GM06990 (cell line): ENCODE measurements around the gene TBC1D22A.

ENCODE experiments used
- DNase-seq: peaks from one replicate; pipeline ENCODE4 v3.0.0-alpha.2; 2011; ENCODE audit not compliant: insufficient read length; ENCODE audit errors: extremely low read depth
- H3K27me3 ChIP-seq: replicated peaks from 2 replicates; pipeline ENCODE4 v1.6.0; 2011; ENCODE audit warnings: low read length; ENCODE audit not compliant: control insufficient read depth, insufficient read depth
- H3K36me3 ChIP-seq: 2 replicates; pipeline ENCODE4 v1.5.1; 2011; ENCODE audit warnings: low read length; ENCODE audit not compliant: control insufficient read depth, insufficient read depth
- H3K4me3 ChIP-seq: replicated peaks from 2 replicates; pipeline ENCODE4 v1.5.1; 2011; ENCODE audit warnings: low read depth, mild to moderate bottlenecking, control low read depth, low read length
- TF ChIP-seq, protein P1 (sequence below): IDR thresholded peaks from 2 replicates; pipeline ENCODE4 v1.5.1; 2011; ENCODE audit warnings: low read length, control low read depth, mild to moderate bottlenecking, inconsistent platforms; ENCODE audit not compliant: insufficient read depth, poor library complexity, severe bottlenecking

TBC1D22A gene

DNA sequence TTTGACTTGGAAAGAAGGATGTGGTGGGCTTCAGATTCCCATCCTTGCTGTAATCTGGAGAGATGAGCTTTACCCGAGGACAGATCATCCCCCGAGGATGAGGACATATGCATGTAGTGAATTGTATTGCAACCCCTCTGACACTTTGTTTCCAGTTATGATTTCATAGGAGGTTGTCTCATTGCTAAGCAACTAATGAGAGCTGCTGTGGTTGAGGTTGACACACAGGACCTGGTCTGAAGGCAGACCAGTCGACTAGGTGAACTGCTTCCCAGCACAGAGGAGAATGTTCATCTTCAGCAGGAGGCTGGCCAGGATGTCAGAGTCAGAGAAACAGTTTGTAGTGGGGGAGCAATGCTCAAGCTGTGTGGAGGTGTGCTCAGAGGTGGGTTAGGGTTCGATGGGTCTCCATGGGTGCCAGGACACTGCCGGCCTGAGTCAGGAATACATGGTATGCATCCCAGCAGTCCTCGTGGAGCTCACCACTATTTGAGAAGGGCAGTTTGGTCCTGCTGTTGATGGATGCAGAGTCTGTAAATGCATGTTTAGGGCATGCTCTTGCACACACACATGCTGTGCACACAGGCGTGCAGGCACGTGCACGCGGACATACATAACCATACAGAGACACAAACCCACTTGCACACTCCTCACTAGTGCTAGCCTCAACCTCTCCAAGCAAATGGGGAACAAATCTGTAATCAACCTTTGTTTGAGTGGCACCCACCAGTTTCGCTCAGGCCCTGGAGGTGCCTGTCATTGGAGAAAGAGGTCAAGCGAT lies 153.7 kb downstream of the TBC1D22A start:
- Histone ChIP-seq H3K27me3 (no peaks in the 10 kb centered on the region), H3K36me3 (peaks cover 28% of the 10 kb centered on the region), H3K4me3 (no peak overlapping the region)
- TF ChIP-seq, protein P1, sequence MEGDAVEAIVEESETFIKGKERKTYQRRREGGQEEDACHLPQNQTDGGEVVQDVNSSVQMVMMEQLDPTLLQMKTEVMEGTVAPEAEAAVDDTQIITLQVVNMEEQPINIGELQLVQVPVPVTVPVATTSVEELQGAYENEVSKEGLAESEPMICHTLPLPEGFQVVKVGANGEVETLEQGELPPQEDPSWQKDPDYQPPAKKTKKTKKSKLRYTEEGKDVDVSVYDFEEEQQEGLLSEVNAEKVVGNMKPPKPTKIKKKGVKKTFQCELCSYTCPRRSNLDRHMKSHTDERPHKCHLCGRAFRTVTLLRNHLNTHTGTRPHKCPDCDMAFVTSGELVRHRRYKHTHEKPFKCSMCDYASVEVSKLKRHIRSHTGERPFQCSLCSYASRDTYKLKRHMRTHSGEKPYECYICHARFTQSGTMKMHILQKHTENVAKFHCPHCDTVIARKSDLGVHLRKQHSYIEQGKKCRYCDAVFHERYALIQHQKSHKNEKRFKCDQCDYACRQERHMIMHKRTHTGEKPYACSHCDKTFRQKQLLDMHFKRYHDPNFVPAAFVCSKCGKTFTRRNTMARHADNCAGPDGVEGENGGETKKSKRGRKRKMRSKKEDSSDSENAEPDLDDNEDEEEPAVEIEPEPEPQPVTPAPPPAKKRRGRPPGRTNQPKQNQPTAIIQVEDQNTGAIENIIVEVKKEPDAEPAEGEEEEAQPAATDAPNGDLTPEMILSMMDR = no peak
- no peak for DNase-seq

DNA sequence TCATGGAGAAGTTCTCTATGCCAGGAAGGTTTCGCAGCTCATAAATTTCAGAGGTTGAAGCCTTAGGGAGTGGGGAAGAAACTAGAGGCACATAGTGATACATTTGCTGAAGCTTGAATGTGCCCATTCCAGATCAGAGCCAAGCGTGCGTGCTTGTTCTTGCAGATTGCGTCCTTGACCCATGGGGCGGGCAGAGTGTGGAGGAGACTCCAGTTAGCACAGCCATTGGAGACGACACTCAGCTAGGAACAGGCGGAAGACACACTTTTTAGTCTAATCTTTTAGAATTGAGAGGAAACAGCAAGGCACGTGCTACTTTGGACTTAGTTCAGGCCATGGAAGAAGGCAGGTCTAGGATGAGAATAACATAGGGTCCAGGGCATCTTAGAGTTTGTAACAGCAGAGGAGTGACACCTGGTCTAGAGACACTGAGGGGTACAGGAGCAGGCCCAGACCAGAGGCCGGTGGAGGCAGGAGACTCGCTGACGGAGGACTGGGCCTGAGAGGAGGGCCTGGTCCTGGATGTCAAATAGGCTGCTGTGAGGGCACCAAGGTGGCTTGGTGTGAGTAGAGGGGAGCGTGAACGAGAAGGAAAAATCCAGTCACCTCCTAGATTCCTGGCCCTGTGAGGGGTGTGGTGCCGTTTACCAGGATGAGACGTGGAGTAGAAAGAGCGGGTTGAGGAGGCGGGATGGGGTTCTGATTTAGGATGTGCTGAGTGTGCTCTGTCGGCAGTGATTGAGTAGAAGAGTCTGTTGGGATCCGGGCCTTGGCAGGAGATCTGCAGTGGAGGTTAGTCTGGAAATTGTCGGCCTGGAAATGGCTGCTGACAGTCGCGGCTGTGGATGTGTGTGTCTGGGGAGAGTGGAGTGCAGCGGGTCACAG lies 154.7 kb downstream of the TBC1D22A start:
- TF ChIP-seq, protein P1 = no peak
- no peak for DNase-seq
- H3K4me3 ChIP-seq = no peak overlapping the region
- no peaks in the 10 kb centered on the region for H3K27me3 ChIP-seq
- H3K36me3 ChIP-seq = peaks cover 27% of the 10 kb centered on the region

DNA sequence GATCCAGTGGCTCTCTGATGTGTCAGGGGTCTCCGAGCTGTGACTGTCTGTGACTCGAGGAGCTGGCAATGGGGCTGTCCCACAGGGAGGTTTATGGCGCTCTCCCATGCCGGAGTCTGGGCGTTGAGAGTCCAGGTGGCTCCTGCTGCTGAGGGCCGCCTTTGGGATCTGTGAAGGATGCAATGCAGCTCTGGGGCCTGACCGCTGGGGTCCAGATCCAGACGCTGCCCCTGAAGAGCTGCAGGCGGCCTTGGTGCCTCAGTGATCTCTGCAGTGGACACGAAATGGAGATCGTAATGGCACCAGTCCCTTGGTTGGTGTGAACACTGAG lies 155.3 kb downstream of the TBC1D22A start:
- Histone ChIP-seq H3K27me3 (no peaks in the 10 kb centered on the region), H3K36me3 (peaks cover 27% of the 10 kb centered on the region), H3K4me3 (no peak overlapping the region)
- DNase-seq = no peak
- TF ChIP-seq, protein P1 = no peak

DNA sequence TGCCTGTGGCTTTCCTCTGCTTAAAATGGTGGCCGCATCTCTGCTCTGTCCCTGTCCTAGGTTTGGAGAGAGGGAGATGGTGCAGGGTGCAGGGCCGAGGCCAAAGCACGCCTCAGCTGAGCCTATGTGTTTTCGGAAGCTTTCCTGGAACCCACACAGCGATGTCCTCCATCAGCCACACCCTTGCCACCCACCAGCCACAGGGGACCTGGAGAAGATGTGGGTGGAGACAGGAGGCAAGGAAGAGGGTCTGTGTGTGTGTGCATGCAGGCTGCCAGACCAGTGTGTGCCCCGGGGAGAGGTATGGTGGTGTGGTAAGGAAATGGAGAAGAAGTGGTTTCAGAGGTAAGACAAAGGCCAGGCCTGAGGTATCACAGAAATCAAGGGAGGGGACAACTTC lies 155.7 kb downstream of the TBC1D22A start:
- H3K4me3 ChIP-seq = no peak overlapping the region
- H3K36me3 ChIP-seq = peaks cover 25% of the 10 kb centered on the region
- TF ChIP-seq, protein P1 = no peak
- no peaks in the 10 kb centered on the region for H3K27me3 ChIP-seq
- no peak for DNase-seq

DNA sequence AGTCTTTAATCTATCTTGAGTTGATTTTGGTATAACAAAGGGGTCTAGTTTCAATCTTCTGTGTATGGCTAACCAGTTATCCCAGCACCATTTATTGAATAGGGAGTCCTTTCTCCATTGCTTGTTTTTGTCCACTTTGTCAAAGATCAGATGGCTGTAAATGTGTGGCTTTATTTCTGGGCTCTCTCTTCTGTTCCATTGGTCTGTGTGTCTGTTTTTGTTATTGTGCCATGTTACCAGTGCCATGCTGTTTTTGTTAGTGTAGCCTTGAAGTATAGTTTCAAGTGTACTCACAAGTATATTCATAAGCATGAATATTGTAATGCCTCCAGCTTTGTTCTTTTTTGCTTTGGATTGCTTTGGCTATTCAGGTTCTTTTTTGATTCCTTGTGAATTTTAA lies 159.6 kb downstream of the TBC1D22A start:
- H3K4me3 ChIP-seq = no peak overlapping the region
- DNase-seq = no peak
- TF ChIP-seq, protein P1 = no peak
- H3K27me3 ChIP-seq = no peaks in the 10 kb centered on the region
- peaks cover 10% of the 10 kb centered on the region for H3K36me3 ChIP-seq
